Measurements from ENCODE around the gene THEMIS. TPM values are rescaled to one million over a fixed set of nuclear protein-coding genes. Genes with fewer than 3 reads are reported as not detected.

The THEMIS gene
- total and polyA plus RNA-seq, 2 donors (not counting 1 experiment from before 2014, with no cell fraction given): not detected

GRCh38 chr6:127854009-127854408 is 46.8 kb downstream of the THEMIS start:
- Histone ChIP-seq H3K27ac (ENCODE audit: insufficient read depth, low read length) (no peak overlapping the region), H3K79me2 (ENCODE audit: control insufficient read depth, insufficient read depth, low read length) (no peaks in the 10 kb centered on the region), H3K27me3 (ENCODE audit: control insufficient read depth, insufficient read depth, low read length) (no peaks in the 10 kb centered on the region), H3K4me2 (ENCODE audit: extremely low read depth, insufficient read depth, low read length) (no peak overlapping the region), H3K9ac (ENCODE audit: insufficient read depth, low read length) (no peak overlapping the region), H3K4me3 (replicated peaks in 1 of 4; ENCODE audit: control extremely low read depth in 1 of 4, insufficient read depth in 1 of 4, low read depth in 3 of 4, low read length in 4 of 4) (no peak overlapping the region), H3K4me1 (ENCODE audit: control insufficient read depth, extremely low read depth, insufficient read depth, low read length) (no peaks in the 10 kb centered on the region), H3K9me3 (ENCODE audit: control insufficient read depth, insufficient read depth, low read depth, low read length) (no peaks in the 10 kb centered on the region), H2AFZ (ENCODE audit: low read length) (no peak overlapping the region), H3K36me3 (ENCODE audit: control insufficient read depth, insufficient read depth, low read length) (no peaks in the 10 kb centered on the region), H4K20me1 (ENCODE audit: control insufficient read depth, extremely low read depth, insufficient read depth, low read length) (no peaks in the 10 kb centered on the region)
- TF ChIP-seq CTCF (conservative IDR thresholded peaks at IDR 0.05 in 1 of 2, IDR thresholded peaks at IDR 0.05 in 1 of 2; ENCODE audit: low read depth in 1 of 2, low read length in 2 of 2) (no peak), EZH2 (IDR thresholded peaks at IDR 0.05; ENCODE audit: low read length, missing control alignments) (no peak)
- DNase-seq (ENCODE audit: low read depth in 2 of 2): peak in 1 of 2 donors; percentile 27

GRCh38 chr6:127851197-127851596 is 49.7 kb downstream of the THEMIS start:
- peak in 1 of 2 donors; percentile 64 for DNase-seq (ENCODE audit: low read depth in 2 of 2)
- Histone ChIP-seq H3K4me3 (replicated peaks in 1 of 4; ENCODE audit: control extremely low read depth in 1 of 4, insufficient read depth in 1 of 4, low read depth in 3 of 4, low read length in 4 of 4) (no peak overlapping the region), H3K4me2 (ENCODE audit: extremely low read depth, insufficient read depth, low read length) (no peak overlapping the region), H3K36me3 (ENCODE audit: control insufficient read depth, insufficient read depth, low read length) (no peaks in the 10 kb centered on the region), H2AFZ (ENCODE audit: low read length) (no peak overlapping the region), H3K9ac (ENCODE audit: insufficient read depth, low read length) (no peak overlapping the region), H3K27me3 (ENCODE audit: control insufficient read depth, insufficient read depth, low read length) (no peaks in the 10 kb centered on the region), H3K4me1 (ENCODE audit: control insufficient read depth, extremely low read depth, insufficient read depth, low read length) (no peaks in the 10 kb centered on the region), H3K27ac (ENCODE audit: insufficient read depth, low read length) (no peak overlapping the region), H3K9me3 (ENCODE audit: control insufficient read depth, insufficient read depth, low read depth, low read length) (no peaks in the 10 kb centered on the region), H3K79me2 (ENCODE audit: control insufficient read depth, insufficient read depth, low read length) (no peaks in the 10 kb centered on the region), H4K20me1 (ENCODE audit: control insufficient read depth, extremely low read depth, insufficient read depth, low read length) (no peaks in the 10 kb centered on the region)
- TF ChIP-seq EZH2 (IDR thresholded peaks at IDR 0.05; ENCODE audit: low read length, missing control alignments): no peak
- TF ChIP-seq CTCF (conservative IDR thresholded peaks at IDR 0.05 in 1 of 2, IDR thresholded peaks at IDR 0.05 in 1 of 2; ENCODE audit: low read depth in 1 of 2, low read length in 2 of 2): no peak

GRCh38 chr6:127845242-127845641 is 55.6 kb downstream of the THEMIS start:
- no peak overlapping the region for H3K27ac ChIP-seq (ENCODE audit: insufficient read depth, low read length)
- no peaks in the 10 kb centered on the region for H3K36me3 ChIP-seq (ENCODE audit: control insufficient read depth, insufficient read depth, low read length)
- no peaks in the 10 kb centered on the region for H3K9me3 ChIP-seq (ENCODE audit: control insufficient read depth, insufficient read depth, low read depth, low read length)
- no peaks in the 10 kb centered on the region for H3K79me2 ChIP-seq (ENCODE audit: control insufficient read depth, insufficient read depth, low read length)
- DNase-seq (ENCODE audit: low read depth in 2 of 2): no peak
- TF ChIP-seq CTCF (conservative IDR thresholded peaks at IDR 0.05 in 1 of 2, IDR thresholded peaks at IDR 0.05 in 1 of 2; ENCODE audit: low read depth in 1 of 2, low read length in 2 of 2) (no peak), EZH2 (IDR thresholded peaks at IDR 0.05; ENCODE audit: low read length, missing control alignments) (no peak)
- H3K4me1 ChIP-seq (ENCODE audit: control insufficient read depth, extremely low read depth, insufficient read depth, low read length): no peaks in the 10 kb centered on the region
- no peak overlapping the region for H3K9ac ChIP-seq (ENCODE audit: insufficient read depth, low read length)
- H4K20me1 ChIP-seq (ENCODE audit: control insufficient read depth, extremely low read depth, insufficient read depth, low read length): no peaks in the 10 kb centered on the region
- H3K27me3 ChIP-seq (ENCODE audit: control insufficient read depth, insufficient read depth, low read length): no peaks in the 10 kb centered on the region
- no peak overlapping the region for H2AFZ ChIP-seq (ENCODE audit: low read length)
- H3K4me3 ChIP-seq (replicated peaks in 1 of 4; ENCODE audit: control extremely low read depth in 1 of 4, insufficient read depth in 1 of 4, low read depth in 3 of 4, low read length in 4 of 4): no peak overlapping the region
- H3K4me2 ChIP-seq (ENCODE audit: extremely low read depth, insufficient read depth, low read length): no peak overlapping the region

All from fibroblast of lung (primary cell).